ENCODE measurements around the gene FBXW4. TPM values are rescaled to one million over a fixed set of nuclear protein-coding genes. Genes with fewer than 3 reads are reported as not detected.

Gene FBXW4
- total and polyA plus RNA-seq, 10 of the 15 experiments (the other 5 are each of a cell fraction or from before 2014, with no cell fraction given): 5.7 to 42.0 (median 27.5) TPM

- TF ChIP-seq USF2 (IDR thresholded peaks at IDR 0.05; ENCODE audit: borderline replicate concordance, low read depth, low read length): no peak
- TF ChIP-seq IKZF1 (conservative IDR thresholded peaks at IDR 0.05): no peak
- TF ChIP-seq NR2C1 (IDR thresholded peaks at IDR 0.05): no peak
- TF ChIP-seq MXI1 (IDR thresholded peaks at IDR 0.05; ENCODE audit: low read depth, low read length): no peak
- no peak for TF ChIP-seq DPF2 (IDR thresholded peaks at IDR 0.05)
- no peak for TF ChIP-seq PRDM15 (CRISPR knock-in tag; IDR thresholded peaks at IDR 0.05)
- no peak for TF ChIP-seq POLR2AphosphoS2 (IDR thresholded peaks at IDR 0.05; ENCODE audit: low read depth, low read length)
- no peak for TF ChIP-seq RAD21 (IDR thresholded peaks at IDR 0.05; ENCODE audit: insufficient read depth, low read depth, low read length)
- no peak for TF ChIP-seq E4F1 (IDR thresholded peaks at IDR 0.05; ENCODE audit: borderline replicate concordance, partially characterized antibody)
- TF ChIP-seq ZNF274 (IDR thresholded peaks at IDR 0.05; ENCODE audit: insufficient read depth, insufficient read length): no peak
- TF ChIP-seq CHD2 (IDR thresholded peaks at IDR 0.05; ENCODE audit: borderline replicate concordance, low read depth, low read length): no peak
Observed at GRCh38 chr10:101643546-101643945, 51.4 kb downstream of the FBXW4 start (continued).

Data from GM12878 (cell line).